Hepatocyte (in vitro differentiated cells): ENCODE measurements around the gene TSSK3.

Source experiments
- EZH2 ChIP-seq: fragments of 200-600 bp; sonication (generic); IDR thresholded peaks from 2 replicates; pipeline ENCODE4 v1.6.1; 2016; ENCODE audit warnings: antibody characterized with exemption, mild to moderate bottlenecking, borderline replicate concordance
- TF ChIP-seq, protein P1 (sequence below): fragments of 200-600 bp; sonication (generic); IDR thresholded peaks from 2 replicates; pipeline ENCODE4 v1.5.1; 2016; ENCODE audit warnings: antibody characterized with exemption, mild to moderate bottlenecking; ENCODE audit not compliant: poor library complexity

DNA sequence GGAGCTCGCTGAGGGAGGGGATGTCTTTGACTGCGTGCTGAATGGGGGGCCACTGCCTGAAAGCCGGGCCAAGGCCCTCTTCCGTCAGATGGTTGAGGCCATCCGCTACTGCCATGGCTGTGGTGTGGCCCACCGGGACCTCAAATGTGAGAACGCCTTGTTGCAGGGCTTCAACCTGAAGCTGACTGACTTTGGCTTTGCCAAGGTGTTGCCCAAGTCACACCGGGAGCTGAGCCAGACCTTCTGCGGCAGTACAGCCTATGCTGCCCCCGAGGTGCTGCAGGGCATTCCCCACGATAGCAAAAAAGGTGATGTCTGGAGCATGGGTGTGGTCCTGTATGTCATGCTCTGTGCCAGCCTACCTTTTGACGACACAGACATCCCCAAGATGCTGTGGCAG lies 1.4 kb downstream of the TSSK3 start:
- TF ChIP-seq, protein P1, sequence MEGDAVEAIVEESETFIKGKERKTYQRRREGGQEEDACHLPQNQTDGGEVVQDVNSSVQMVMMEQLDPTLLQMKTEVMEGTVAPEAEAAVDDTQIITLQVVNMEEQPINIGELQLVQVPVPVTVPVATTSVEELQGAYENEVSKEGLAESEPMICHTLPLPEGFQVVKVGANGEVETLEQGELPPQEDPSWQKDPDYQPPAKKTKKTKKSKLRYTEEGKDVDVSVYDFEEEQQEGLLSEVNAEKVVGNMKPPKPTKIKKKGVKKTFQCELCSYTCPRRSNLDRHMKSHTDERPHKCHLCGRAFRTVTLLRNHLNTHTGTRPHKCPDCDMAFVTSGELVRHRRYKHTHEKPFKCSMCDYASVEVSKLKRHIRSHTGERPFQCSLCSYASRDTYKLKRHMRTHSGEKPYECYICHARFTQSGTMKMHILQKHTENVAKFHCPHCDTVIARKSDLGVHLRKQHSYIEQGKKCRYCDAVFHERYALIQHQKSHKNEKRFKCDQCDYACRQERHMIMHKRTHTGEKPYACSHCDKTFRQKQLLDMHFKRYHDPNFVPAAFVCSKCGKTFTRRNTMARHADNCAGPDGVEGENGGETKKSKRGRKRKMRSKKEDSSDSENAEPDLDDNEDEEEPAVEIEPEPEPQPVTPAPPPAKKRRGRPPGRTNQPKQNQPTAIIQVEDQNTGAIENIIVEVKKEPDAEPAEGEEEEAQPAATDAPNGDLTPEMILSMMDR: no peak
- no peak for TF ChIP-seq EZH2
